Natural killer cell (primary cell): Measurements from ENCODE around the gene SP100. TPM values are rescaled to one million over a fixed set of nuclear protein-coding genes. Genes with fewer than 3 reads are reported as not detected.

Experiments
- ATAC-seq, 3 donors: fragments of 150-1000 bp in 2 of 3; fragments of 200-7000 bp in 1 of 3; cut with Tn5 transposase; 1 replicate in 1 of 3; 2 replicates in 2 of 3; pipeline ENCODE4 v1.10.0; 2021; ENCODE audit warnings: mild to moderate bottlenecking in 2 of 3, moderate library complexity in 2 of 3
- DNase-seq, 2 donors: peaks; one replicate each; pipeline versions ENCODE4 v3.0.0 to v3.0.0-alpha.2; 2013 to 2021; ENCODE audit warnings: mixed read lengths in 1 of 2
- H3K27ac ChIP-seq: one replicate; pipeline ENCODE4 v1.5.1; 2013; ENCODE audit warnings: mild to moderate bottlenecking, low read length
- H3K27me3 ChIP-seq: one replicate; pipeline ENCODE4 v1.6.1; 2013; ENCODE audit warnings: low read length; ENCODE audit not compliant: control insufficient read depth, insufficient read depth
- H3K36me3 ChIP-seq: one replicate; pipeline ENCODE4 v1.6.1; 2013; ENCODE audit warnings: low read length; ENCODE audit not compliant: control insufficient read depth, insufficient read depth
- H3K4me1 ChIP-seq: one replicate; pipeline ENCODE4 v1.6.1; 2013; ENCODE audit warnings: low read length; ENCODE audit not compliant: control insufficient read depth, insufficient read depth
- H3K4me3 ChIP-seq: one replicate; pipeline ENCODE4 v1.5.1; 2013; ENCODE audit warnings: low read length
- H3K9me3 ChIP-seq: one replicate; pipeline ENCODE4 v1.6.1; 2013; ENCODE audit warnings: low read length; ENCODE audit not compliant: control insufficient read depth, insufficient read depth
- H3K27ac Mint-ChIP-seq, 2 donors: one replicate each; pipeline ENCODE4 v1.8.0; 2022; ENCODE audit warnings: mild to moderate bottlenecking in 2 of 2, mixed read lengths in 2 of 2, moderate library complexity in 1 of 2
- H3K27me3 Mint-ChIP-seq, 2 donors: one replicate each; pipeline ENCODE4 v1.8.0; 2022; ENCODE audit warnings: low read depth in 2 of 2, mixed read lengths in 2 of 2
- H3K36me3 Mint-ChIP-seq: one replicate; pipeline ENCODE4 v1.8.0; 2022; ENCODE audit warnings: mixed read lengths
- H3K4me1 Mint-ChIP-seq, 2 donors: one replicate each; pipeline ENCODE4 v1.8.0; 2022; ENCODE audit warnings: mixed read lengths in 2 of 2
- H3K4me3 Mint-ChIP-seq: one replicate; pipeline ENCODE4 v1.8.0; 2022; ENCODE audit warnings: mild to moderate bottlenecking, moderate library complexity, mixed read lengths
- H3K9me3 Mint-ChIP-seq, 2 donors: one replicate each; pipeline ENCODE4 v1.8.0; 2022; ENCODE audit warnings: mixed read lengths in 2 of 2
- WGBS: methylation state at CpG from one replicate; pipeline ENCODE4 v1.1.7; 2013; ENCODE audit warnings: missing lambda C conversion rate; ENCODE audit not compliant: insufficient coverage; 5-methylcytosine and 5-hydroxymethylcytosine counted together
- intact Hi-C: fragments of 100-400 bp; cut with micrococcal nuclease; formaldehyde crosslinking; loops from one replicate; pipeline ENCODE4 v1.14.2; 2022
- total RNA-seq, 4 donors: library from RNA; stranded (reverse); fragments of 120-200 nt in 1 of 4; gene quantifications; one replicate each; pipeline versions ENCODE4 v1.2.3 to v1.2.4, GENCODE V29; 2013 to 2022
- TF ChIP-seq, protein P1 (sequence below): fragments of 200-600 bp; IDR thresholded peaks from one replicate; pipeline ENCODE4 v1.8.0; 2022; ENCODE audit warnings: antibody characterized with exemption

Gene SP100
- total RNA-seq, 3 donors from 2014 or later (not counting 1 experiment from before 2014, with no cell fraction given): 338 to 393 (median 363) TPM

DNA sequence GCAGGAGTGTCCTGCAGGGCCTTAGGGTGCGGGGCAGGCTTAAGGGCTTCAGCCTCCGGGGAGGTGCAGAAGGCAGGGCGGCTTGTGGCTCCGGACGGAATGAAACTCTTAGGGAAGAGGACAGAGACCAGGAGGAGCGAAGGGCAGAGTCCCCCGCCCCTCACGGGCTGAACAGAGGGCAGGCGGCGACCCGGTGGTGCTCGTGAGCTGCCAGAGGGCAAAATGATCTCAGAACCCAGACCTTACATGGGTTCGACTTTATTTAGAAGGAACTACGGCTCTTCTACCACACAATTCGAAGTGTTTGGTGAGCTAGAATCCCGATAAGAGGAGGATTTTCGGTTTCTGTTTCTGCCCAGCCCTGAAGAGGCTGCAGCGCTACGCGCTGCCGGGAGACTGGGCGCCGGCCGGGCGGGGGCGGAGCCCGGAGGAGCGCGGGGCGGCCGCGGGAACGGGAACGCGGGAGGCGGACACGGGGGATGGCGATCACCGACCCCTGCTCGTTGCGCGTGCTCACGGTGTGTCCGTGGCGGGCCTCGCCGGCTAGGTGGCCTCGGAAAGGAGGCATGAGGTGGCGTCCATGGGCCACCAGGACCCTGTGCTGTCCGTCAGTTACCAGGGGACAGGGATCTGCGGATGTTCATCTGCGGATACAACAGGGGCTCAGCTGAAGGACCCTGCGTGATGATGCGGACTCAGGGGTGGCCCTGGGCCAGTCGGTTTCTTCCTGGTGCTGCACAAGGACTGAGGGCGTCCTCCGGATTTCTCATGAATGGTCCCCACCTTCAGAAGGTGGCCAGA, 4.2 kb upstream of the SP100 start:
- WGBS: under 1% methylated on average over 57 of the region's 57 CpGs
- peak; percentile 75 to 86 (median 76) for ATAC-seq
- Histone ChIP-seq H3K9me3 (no peaks in the 10 kb centered on the region), H3K27me3 (no peaks in the 10 kb centered on the region), H3K36me3 (no peaks in the 10 kb centered on the region), H3K27ac (peak overlapping the region; percentile 90), H3K4me1 (peaks cover 40% of the 10 kb centered on the region), H3K4me3 (peak overlapping the region; percentile 73)
- peak; percentile 64 to 81 for DNase-seq
- Mint-ChIP-seq H3K27me3 (no peaks in the 10 kb centered on the region), H3K4me1 (peaks cover 53 to 54% of the 10 kb centered on the region in 2 donors), H3K4me3 (peak overlapping the region; percentile 100), H3K9me3 (no peaks in the 10 kb centered on the region), H3K36me3 (no peaks in the 10 kb centered on the region), H3K27ac (peak overlapping the region; percentile 98 to 99)
- TF ChIP-seq, protein P1, sequence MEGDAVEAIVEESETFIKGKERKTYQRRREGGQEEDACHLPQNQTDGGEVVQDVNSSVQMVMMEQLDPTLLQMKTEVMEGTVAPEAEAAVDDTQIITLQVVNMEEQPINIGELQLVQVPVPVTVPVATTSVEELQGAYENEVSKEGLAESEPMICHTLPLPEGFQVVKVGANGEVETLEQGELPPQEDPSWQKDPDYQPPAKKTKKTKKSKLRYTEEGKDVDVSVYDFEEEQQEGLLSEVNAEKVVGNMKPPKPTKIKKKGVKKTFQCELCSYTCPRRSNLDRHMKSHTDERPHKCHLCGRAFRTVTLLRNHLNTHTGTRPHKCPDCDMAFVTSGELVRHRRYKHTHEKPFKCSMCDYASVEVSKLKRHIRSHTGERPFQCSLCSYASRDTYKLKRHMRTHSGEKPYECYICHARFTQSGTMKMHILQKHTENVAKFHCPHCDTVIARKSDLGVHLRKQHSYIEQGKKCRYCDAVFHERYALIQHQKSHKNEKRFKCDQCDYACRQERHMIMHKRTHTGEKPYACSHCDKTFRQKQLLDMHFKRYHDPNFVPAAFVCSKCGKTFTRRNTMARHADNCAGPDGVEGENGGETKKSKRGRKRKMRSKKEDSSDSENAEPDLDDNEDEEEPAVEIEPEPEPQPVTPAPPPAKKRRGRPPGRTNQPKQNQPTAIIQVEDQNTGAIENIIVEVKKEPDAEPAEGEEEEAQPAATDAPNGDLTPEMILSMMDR: no peak
- intact Hi-C loops: loop anchor here (10.0 kb wide), 2 partner anchors 203 to 383 kb away; no protein-coding TSS in a partner anchor

DNA sequence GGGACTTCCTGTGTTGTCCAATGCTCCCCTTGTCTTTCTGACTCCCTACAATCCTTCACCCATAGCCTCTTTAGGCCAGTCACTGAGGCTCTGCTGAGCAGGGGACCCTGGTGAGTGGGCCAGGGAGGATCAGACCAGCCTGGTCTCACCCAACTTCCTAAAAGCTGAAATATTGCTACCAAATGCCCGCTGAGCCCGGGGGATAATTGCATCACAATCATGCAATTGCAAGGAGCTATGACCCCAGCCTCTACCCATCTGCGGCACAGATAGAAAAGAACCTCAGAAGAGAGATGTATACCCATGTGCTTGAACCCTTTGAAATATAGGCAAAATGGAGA, 3.7 kb upstream of the SP100 start:
- Histone ChIP-seq H3K9me3 (no peaks in the 10 kb centered on the region), H3K27me3 (no peaks in the 10 kb centered on the region), H3K4me3 (peak overlapping the region; percentile 73), H3K4me1 (peaks cover 40% of the 10 kb centered on the region), H3K36me3 (no peaks in the 10 kb centered on the region), H3K27ac (peak overlapping the region; percentile 90)
- Mint-ChIP-seq H3K4me1 (peaks cover 53 to 55% of the 10 kb centered on the region in 2 donors), H3K36me3 (no peaks in the 10 kb centered on the region), H3K27ac (peak overlapping the region; percentile 98 to 99), H3K9me3 (no peaks in the 10 kb centered on the region), H3K4me3 (peak overlapping the region; percentile 100), H3K27me3 (no peaks in the 10 kb centered on the region)
- WGBS: 77% methylated on average over 3 of the region's 3 CpGs
- TF ChIP-seq, protein P1: no peak
- DNase-seq (no peak), ATAC-seq (no peak)
- intact Hi-C loops: loop anchor here (10.0 kb wide), 2 partner anchors 202 to 382 kb away; no protein-coding TSS in a partner anchor

DNA sequence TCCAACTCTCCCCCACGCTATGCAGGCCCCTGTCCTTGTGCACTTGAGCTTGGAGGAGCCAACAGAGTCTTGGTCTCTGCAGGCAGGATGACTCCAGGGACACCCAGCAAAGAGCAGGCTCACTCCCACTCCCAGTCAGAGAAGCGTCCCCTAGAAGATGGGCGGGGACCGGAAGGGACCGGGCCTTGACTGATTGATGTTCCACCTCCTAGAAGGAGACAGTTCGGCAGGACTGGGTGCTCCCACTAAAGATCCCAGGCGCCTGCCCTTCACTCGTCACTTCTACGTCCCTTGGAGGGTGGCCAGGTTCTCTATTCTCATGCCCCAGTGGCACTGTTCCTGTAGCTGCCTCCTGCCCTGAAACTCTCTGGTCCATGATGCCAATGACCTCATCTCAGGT, 3.2 kb upstream of the SP100 start:
- DNase-seq (peak in 1 of 2 donors; percentile 10), ATAC-seq (no peak)
- peaks cover 40% of the 10 kb centered on the region for H3K4me1 ChIP-seq
- 96% methylated on average over 9 of the region's 9 CpGs for WGBS
- H3K9me3 Mint-ChIP-seq: no peaks in the 10 kb centered on the region
- H3K4me3 ChIP-seq: no peak overlapping the region
- H3K36me3 Mint-ChIP-seq: no peaks in the 10 kb centered on the region
- no peak overlapping the region for H3K27ac ChIP-seq
- H3K9me3 ChIP-seq: no peaks in the 10 kb centered on the region
- intact Hi-C loops: loop anchor here (10.0 kb wide), 2 partner anchors 202 to 382 kb away; no protein-coding TSS in a partner anchor
- peak overlapping the region; percentile 98 to 99 for H3K27ac Mint-ChIP-seq
- H3K27me3 Mint-ChIP-seq: no peaks in the 10 kb centered on the region
- peaks cover 57 to 61% of the 10 kb centered on the region in 2 donors for H3K4me1 Mint-ChIP-seq
- TF ChIP-seq, protein P1: no peak
- no peaks in the 10 kb centered on the region for H3K27me3 ChIP-seq
- H3K4me3 Mint-ChIP-seq: peak overlapping the region; percentile 100
- no peaks in the 10 kb centered on the region for H3K36me3 ChIP-seq
